Tibial artery (tissue), 4 donors: ENCODE measurements around the gene KCNH1.

Experiments
- DNase-seq, 2 donors: peaks; one replicate each; pipeline ENCODE4 v3.0.0-alpha.2; 2019
- H3K27ac ChIP-seq, 2 donors: fragments of 200-600 bp; sonication (generic) in 1 of 2; 1 replicate in 1 of 2; 2 replicates in 1 of 2; pipeline ENCODE4 v1.5.1; 2018 to 2019; ENCODE audit warnings: mild to moderate bottlenecking in 1 of 2
- H3K27me3 ChIP-seq, 2 donors: fragments of 200-600 bp; sonication (generic) in 1 of 2; one replicate each; pipeline versions ENCODE4 v1.5.1 to v1.6.0; 2016 to 2019
- H3K36me3 ChIP-seq, 3 donors: fragments of 200-600 bp; sonication (generic) in 2 of 3; one replicate each; pipeline ENCODE4 v1.5.1; 2016 to 2019; ENCODE audit warnings: mild to moderate bottlenecking in 2 of 3
- H3K4me1 ChIP-seq, 4 donors: fragments of 200-600 bp; sonication (generic) in 2 of 4; 1 replicate in 3 of 4; 2 replicates in 1 of 4; pipeline ENCODE4 v1.5.1; 2016 to 2019
- H3K4me3 ChIP-seq, 2 donors: fragments of 200-600 bp; sonication (generic) in 1 of 2; 1 replicate in 1 of 2; 2 replicates in 1 of 2; pipeline ENCODE4 v1.5.1; 2018 to 2019; ENCODE audit warnings: mild to moderate bottlenecking in 2 of 2
- H3K9me3 ChIP-seq, 3 donors: fragments of 200-600 bp; sonication (generic) in 1 of 3; one replicate each; pipeline ENCODE4 v1.5.1; 2016 to 2019
- intact Hi-C: fragments of 100-400 bp; cut with DNase I; formaldehyde crosslinking; loops from one replicate; pipeline ENCODE4 v1.15.0; 2023; ENCODE audit warnings: low total_unique reads
- TF ChIP-seq, protein P1 (sequence below), 2 experiments: fragments of 200-600 bp in 1 of 2; fragments of 450-650 bp in 1 of 2; IDR thresholded peaks; one replicate each; pipeline ENCODE4 v1.5.1; 2017 to 2019; ENCODE audit warnings: antibody characterized with exemption in 2 of 2, mild to moderate bottlenecking in 1 of 2, moderate library complexity in 1 of 2

KCNH1 gene

DNA sequence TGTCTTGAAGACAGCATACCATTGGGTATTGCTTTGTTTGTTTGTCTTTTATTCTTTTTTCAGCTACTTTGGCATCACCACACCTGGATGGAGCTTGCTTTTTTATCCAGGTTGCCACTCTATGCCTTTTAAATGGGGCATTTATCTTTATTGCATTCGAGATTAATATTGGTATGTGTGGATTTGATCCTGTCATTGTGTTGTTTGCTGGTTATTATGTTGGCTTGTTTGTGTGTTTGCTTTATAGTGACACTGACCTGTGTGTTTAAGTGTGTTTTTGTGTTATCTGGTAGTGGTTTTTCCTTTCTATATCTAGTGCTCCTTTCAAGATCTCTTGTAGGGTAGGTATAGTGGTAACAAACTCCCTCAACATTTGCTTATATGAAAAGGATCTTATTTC, 24.9 kb upstream of the KCNH1 start:
- Histone ChIP-seq H3K27ac (no peak overlapping the region), H3K27me3 (peaks cover 0 to 9% of the 10 kb centered on the region in 2 donors), H3K4me3 (no peak overlapping the region), H3K9me3 (no peaks in the 10 kb centered on the region), H3K4me1 (no peaks in the 10 kb centered on the region), H3K36me3 (no peaks in the 10 kb centered on the region)
- TF ChIP-seq, protein P1, sequence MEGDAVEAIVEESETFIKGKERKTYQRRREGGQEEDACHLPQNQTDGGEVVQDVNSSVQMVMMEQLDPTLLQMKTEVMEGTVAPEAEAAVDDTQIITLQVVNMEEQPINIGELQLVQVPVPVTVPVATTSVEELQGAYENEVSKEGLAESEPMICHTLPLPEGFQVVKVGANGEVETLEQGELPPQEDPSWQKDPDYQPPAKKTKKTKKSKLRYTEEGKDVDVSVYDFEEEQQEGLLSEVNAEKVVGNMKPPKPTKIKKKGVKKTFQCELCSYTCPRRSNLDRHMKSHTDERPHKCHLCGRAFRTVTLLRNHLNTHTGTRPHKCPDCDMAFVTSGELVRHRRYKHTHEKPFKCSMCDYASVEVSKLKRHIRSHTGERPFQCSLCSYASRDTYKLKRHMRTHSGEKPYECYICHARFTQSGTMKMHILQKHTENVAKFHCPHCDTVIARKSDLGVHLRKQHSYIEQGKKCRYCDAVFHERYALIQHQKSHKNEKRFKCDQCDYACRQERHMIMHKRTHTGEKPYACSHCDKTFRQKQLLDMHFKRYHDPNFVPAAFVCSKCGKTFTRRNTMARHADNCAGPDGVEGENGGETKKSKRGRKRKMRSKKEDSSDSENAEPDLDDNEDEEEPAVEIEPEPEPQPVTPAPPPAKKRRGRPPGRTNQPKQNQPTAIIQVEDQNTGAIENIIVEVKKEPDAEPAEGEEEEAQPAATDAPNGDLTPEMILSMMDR (IDR thresholded peaks at IDR 0.05), result no peak
- intact Hi-C loops, result no loop called here
- DNase-seq, result no peak

DNA sequence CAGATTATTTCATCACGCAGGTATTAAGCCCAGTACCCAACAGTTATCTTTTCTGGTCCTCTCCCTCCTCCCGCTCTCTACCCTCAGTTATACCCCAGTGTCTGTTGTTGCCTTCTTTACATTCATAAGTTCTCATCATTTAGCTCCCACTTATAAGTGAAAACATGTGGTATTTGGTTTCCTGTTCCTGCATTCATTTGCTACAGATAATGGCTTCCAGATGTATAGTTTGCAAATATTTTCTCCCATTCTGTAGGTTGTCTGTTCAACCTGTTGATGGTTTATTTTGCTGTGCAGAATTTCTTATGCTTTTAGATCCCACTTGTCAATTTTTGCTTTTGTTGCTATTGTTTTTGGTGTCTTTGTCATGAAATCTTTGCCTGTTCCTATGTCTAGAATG, 21.1 kb upstream of the KCNH1 start:
- intact Hi-C loops, result no loop called here
- no peaks in the 10 kb centered on the region for H3K9me3 ChIP-seq
- TF ChIP-seq, protein P1 (IDR thresholded peaks at IDR 0.05), result no peak
- no peaks in the 10 kb centered on the region for H3K4me1 ChIP-seq
- H3K4me3 ChIP-seq, result no peak overlapping the region
- no peaks in the 10 kb centered on the region for H3K27me3 ChIP-seq
- no peaks in the 10 kb centered on the region for H3K36me3 ChIP-seq
- no peak overlapping the region for H3K27ac ChIP-seq
- no peak for DNase-seq

DNA sequence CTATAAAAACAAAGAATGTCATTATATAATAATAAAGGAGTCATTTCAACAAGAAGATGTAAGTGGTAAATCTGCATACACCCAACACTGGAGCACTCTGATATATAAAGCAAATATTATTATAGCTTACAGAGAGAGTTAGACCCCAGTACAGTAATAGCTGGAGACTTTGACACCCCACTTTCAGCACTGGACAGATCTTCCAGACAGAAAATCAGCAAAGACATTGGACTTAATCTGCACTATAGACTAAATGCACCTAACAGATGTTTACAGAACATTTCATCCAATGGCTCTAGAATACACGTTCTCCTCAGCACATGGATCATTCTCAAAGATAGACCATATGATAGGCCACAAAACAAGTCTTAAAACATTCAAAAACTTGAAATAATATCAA, 20.0 kb upstream of the KCNH1 start:
- Histone ChIP-seq H3K27me3 (no peaks in the 10 kb centered on the region), H3K4me3 (no peak overlapping the region), H3K9me3 (no peaks in the 10 kb centered on the region), H3K27ac (no peak overlapping the region), H3K36me3 (no peaks in the 10 kb centered on the region), H3K4me1 (no peaks in the 10 kb centered on the region)
- intact Hi-C loops, result no loop called here
- no peak for DNase-seq
- TF ChIP-seq, protein P1 (IDR thresholded peaks at IDR 0.05), result no peak

DNA sequence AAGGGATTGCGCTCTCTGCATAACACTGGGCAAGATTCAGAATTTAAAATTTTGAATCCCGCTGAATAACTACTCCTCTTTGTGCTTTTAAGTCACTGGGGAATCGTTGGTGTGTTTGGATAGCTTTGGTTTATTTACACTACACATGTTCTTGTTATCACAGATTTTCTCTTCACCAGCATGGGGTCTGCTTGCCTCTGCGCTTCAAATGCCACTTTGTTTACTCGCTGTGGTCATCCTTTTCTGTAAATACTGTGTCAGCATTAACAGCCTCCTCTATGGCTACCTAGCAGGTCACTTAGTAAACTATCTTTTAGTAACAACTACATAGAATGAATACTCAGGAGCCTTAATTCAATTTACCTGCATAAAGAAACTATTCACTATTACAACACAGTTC, 14.4 kb upstream of the KCNH1 start:
- H3K4me1 ChIP-seq, result no peaks in the 10 kb centered on the region
- no peak overlapping the region for H3K4me3 ChIP-seq
- H3K36me3 ChIP-seq, result no peaks in the 10 kb centered on the region
- peaks cover 0 to 5% of the 10 kb centered on the region in 2 donors for H3K27me3 ChIP-seq
- H3K27ac ChIP-seq, result no peak overlapping the region
- intact Hi-C loops, result loop anchor here (5.0 kb wide), 1 partner anchor 941 kb away; no protein-coding TSS in a partner anchor
- DNase-seq, result no peak
- TF ChIP-seq, protein P1 (IDR thresholded peaks at IDR 0.05), result no peak
- no peaks in the 10 kb centered on the region for H3K9me3 ChIP-seq

DNA sequence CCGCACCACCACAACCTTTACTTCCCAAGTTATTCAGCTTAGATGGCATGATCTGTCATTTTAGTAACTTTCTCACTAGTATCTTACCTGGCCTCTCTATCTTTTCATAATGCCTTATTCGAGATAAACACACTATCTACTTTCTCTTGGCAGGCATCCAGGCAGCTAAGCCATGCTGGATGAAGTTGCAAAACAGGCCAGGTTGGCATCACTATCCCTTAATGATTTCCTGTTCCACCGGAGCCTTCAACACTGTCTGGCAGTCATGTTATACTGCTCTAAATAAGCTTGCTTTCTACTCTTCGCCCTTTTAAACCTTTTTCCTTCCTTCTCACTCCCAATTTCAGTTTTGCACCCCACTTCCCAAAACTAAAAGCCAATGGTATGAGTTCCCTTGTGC, 12.0 kb upstream of the KCNH1 start:
- intact Hi-C loops, result loop anchor here (5.0 kb wide), 1 partner anchor 939 kb away; no protein-coding TSS in a partner anchor
- DNase-seq, result no peak

More for the DNA sequence above, 12.0 kb upstream of the KCNH1 start:
- Histone ChIP-seq H3K4me3 (no peak overlapping the region), H3K4me1 (no peaks in the 10 kb centered on the region), H3K27ac (no peak overlapping the region), H3K36me3 (no peaks in the 10 kb centered on the region), H3K9me3 (no peaks in the 10 kb centered on the region), H3K27me3 (peaks cover 0 to 5% of the 10 kb centered on the region in 2 donors)
- TF ChIP-seq, protein P1 (IDR thresholded peaks at IDR 0.05), result no peak
